Thymus (tissue), 11 donors: Measurements from ENCODE around the gene SMPD1. TPM values are rescaled to one million over a fixed set of nuclear protein-coding genes. Genes with fewer than 3 reads are reported as not detected.

Experiments
- DNase-seq, 9 donors: peaks; one replicate each; pipeline ENCODE4 v3.0.0-alpha.2; 2013; ENCODE audit warnings: low spot score in 9 of 9, low read depth in 6 of 9, missing footprints in 1 of 9
- H3K27ac ChIP-seq, 2 donors: one replicate each; pipeline ENCODE4 v1.5.1; 2013; ENCODE audit warnings: control low read depth in 1 of 2, low read depth in 1 of 2, low read length in 1 of 2, mild to moderate bottlenecking in 1 of 2, moderate library complexity in 1 of 2
- H3K27me3 ChIP-seq, 2 donors: one replicate each; pipeline ENCODE4 v1.5.1; 2013; ENCODE audit warnings: low read length in 1 of 2; ENCODE audit not compliant: control insufficient read depth in 2 of 2, insufficient read depth in 1 of 2
- H3K36me3 ChIP-seq, 2 donors: one replicate each; pipeline ENCODE4 v1.5.1; 2013; ENCODE audit warnings: low read length in 1 of 2, mild to moderate bottlenecking in 1 of 2, moderate library complexity in 1 of 2; ENCODE audit not compliant: control insufficient read depth in 2 of 2, insufficient read depth in 2 of 2
- H3K4me1 ChIP-seq, 2 donors: one replicate each; pipeline ENCODE4 v1.5.1; 2013; ENCODE audit warnings: low read length in 2 of 2; ENCODE audit not compliant: control insufficient read depth in 2 of 2, insufficient read depth in 2 of 2
- H3K4me3 ChIP-seq, 2 donors: one replicate each; pipeline ENCODE4 v1.5.1; 2013; ENCODE audit warnings: low read length in 2 of 2, control low read depth in 1 of 2, mild to moderate bottlenecking in 1 of 2
- H3K9me3 ChIP-seq, 2 donors: one replicate each; pipeline ENCODE4 v1.5.1; 2013; ENCODE audit warnings: low read length in 1 of 2, mild to moderate bottlenecking in 1 of 2; ENCODE audit not compliant: control insufficient read depth in 2 of 2, insufficient read depth in 1 of 2
- WGBS: extraction: QIAGEN DNeasy Blood & Tissue Kit; methylation state at CpG from one replicate; pipeline ENCODE4 v1.1.7; 2013; 5-methylcytosine and 5-hydroxymethylcytosine counted together
- polyA plus RNA-seq: library from polyadenylated mRNA; stranded (reverse); fragments of 200-250 nt; gene quantifications from one replicate; pipeline ENCODE4 v1.2.3, GENCODE V29; 2013
- total RNA-seq: library from RNA; stranded (reverse); fragments of 120-200 nt; gene quantifications from one replicate; pipeline ENCODE4 v1.2.4, GENCODE V29; 2013
- donor health status: healthy.

Gene SMPD1
- total and polyA plus RNA-seq, 2 donors: 17.4 to 68.8 TPM

DNA sequence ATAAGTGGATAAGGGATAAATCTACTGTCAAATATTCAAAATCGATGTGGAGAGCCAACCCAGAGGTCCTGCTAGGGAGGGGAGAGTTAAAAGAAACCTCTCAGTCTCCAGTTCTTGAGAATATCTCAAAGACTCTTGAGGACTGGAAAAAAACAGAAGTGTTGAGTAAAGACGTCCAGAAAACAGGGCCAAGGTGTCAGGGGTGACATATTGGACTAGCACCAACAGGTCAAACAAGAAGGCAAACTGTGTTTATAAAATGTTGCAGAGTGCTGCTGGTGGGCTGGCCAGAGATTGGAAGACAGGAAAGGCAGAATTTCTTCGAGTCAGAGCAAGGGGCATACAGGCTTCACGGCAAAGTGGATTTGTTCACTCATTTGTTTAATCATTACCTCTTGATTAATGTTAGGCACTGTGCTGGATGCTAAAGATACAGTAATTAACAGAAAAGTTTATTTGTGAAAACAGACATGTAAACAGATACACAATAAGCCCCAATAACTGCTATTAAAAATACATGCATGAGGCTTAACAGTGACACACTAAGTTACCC lies 33.7 kb upstream of the SMPD1 start:
- Histone ChIP-seq H3K36me3 (no peaks in the 10 kb centered on the region), H3K27ac (no peak overlapping the region), H3K4me3 (no peak overlapping the region), H3K27me3 (peaks cover 0 to 4% of the 10 kb centered on the region in 2 donors), H3K9me3 (no peaks in the 10 kb centered on the region), H3K4me1 (no peaks in the 10 kb centered on the region)
- DNase-seq: no peak
- WGBS: 91% methylated on average over 4 of the region's 4 CpGs

DNA sequence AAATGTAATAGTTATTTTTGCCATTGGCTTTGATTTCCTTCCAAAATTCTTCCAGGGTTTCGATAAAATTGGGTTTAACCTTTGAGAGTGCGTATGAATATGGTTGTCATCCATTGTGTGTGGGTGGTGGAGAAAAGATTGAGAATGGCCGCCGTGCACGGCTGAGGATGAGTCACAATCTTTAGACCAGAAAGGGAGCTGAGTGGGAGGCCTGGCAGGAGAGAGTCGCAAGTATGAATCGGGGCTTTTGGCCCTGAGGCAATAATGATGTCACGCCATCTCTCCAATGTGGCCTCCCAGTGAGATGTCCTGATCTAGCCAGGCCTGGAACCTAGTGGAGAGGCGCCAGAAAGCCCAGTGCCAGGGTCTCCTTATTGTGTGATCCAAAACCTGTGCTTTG lies 33.1 kb upstream of the SMPD1 start:
- H3K27ac ChIP-seq: no peak overlapping the region
- DNase-seq: no peak
- WGBS: 83% methylated on average over 9 of the region's 9 CpGs

DNA sequence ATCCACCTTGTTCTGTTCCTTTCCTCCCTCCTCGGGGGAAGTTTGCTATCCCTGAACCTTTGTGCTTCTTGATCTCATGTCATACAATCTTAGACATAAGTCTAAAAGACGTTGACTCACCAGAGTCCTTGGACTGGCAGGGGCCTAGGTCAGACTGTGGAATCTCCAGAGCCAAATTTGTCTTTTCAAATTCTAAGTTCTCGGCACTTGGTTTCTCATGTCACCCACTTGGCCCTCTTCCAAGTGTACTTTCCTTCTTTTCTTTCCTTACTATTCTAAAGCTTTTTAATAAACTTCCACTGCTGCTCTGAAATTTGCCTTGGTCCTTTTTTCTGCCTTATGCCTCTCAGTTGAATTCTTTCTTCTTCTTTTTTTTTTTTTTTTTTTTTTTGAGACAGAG lies 30.1 kb upstream of the SMPD1 start:
- Histone ChIP-seq H3K27me3 (no peaks in the 10 kb centered on the region), H3K4me1 (no peaks in the 10 kb centered on the region), H3K36me3 (no peaks in the 10 kb centered on the region), H3K9me3 (no peaks in the 10 kb centered on the region), H3K27ac (no peak overlapping the region), H3K4me3 (no peak overlapping the region)
- WGBS: 91% methylated on average over 3 of the region's 3 CpGs
- DNase-seq: no peak

More for the DNA sequence above, 33.1 kb upstream of the SMPD1 start:
- Histone ChIP-seq H3K27me3 (no peaks in the 10 kb centered on the region), H3K9me3 (no peaks in the 10 kb centered on the region), H3K4me3 (no peak overlapping the region), H3K36me3 (no peaks in the 10 kb centered on the region), H3K4me1 (no peaks in the 10 kb centered on the region)

DNA sequence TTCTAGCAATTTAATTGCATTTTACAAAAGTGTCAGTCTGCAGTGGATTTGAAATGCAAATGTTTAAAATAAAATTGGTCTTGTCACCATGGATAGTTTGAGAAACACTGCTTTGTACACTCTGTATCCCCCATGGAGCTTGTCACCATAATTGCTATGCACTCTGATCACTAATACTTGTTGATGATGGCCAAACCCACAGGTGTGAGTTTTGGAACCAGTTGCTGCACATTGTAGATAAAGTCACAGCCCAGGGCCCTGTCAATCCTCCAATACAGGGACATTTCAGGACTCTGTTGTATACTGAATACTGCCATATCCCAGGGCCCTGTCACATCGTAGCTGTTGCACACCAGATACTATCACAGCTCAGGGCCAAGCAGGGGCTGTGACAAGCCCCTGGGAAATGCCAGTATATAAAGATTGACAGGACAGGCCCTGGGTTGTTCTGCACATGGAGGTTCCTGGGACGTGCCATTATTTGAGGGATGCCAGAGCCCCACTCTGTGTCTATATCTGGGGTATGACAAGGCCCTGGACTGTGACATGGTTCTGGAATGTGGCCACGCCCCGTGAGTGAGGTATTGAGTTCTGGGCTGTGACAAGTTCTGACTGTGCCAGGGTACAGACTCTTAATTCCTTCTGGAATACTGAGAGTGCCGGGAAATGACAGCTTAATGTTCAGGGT lies 27.9 kb upstream of the SMPD1 start:
- 92% methylated on average over 5 of the region's 5 CpGs for WGBS
- no peaks in the 10 kb centered on the region for H3K9me3 ChIP-seq
- H3K4me1 ChIP-seq: no peaks in the 10 kb centered on the region
- no peak overlapping the region for H3K4me3 ChIP-seq
- no peaks in the 10 kb centered on the region for H3K27me3 ChIP-seq
- no peak for DNase-seq
- no peak overlapping the region for H3K27ac ChIP-seq
- no peaks in the 10 kb centered on the region for H3K36me3 ChIP-seq

DNA sequence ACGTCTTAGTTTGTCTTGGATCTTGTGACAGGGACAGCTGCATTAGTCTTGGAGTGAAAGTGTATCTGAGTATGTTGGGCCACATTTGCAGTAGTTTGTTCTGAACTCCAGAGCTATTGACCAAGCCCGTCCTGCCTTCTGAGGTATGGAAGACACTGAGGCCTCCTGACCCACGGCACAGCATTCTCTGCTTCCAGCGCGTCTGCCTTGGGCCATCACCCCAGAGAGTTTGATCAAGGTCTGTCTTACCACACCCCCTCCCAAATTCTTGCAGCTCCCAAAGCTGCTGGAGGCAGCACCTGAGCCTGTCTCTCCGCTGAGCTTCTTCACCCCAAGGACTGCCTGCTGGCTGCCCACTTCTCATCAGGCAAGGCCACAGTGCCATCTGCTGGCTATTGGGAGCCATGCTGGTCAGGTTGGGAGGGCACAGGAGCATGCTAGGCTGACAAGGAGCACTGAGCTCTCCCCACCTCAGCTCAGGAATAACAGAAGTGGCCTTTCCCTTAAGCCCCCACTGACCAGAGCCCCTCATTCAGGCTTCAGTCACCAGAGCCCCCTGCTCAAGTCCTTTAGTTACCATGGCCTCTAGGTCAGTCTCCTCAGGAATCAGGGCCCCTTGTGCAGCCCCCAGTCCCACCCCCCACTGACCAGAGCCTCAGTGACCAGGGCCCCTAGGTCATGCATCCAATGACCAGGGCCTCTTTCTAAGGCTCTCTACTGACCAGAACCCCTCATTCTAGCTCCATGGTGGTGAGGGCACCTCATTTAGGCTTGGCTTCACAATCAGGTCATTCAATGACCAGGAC lies 27.2 kb upstream of the SMPD1 start:
- WGBS: 91% methylated on average over 6 of the region's 6 CpGs
- Histone ChIP-seq H3K9me3 (no peaks in the 10 kb centered on the region), H3K36me3 (no peaks in the 10 kb centered on the region), H3K4me1 (no peaks in the 10 kb centered on the region), H3K27me3 (no peaks in the 10 kb centered on the region), H3K4me3 (no peak overlapping the region), H3K27ac (no peak overlapping the region)
- DNase-seq: peak in 7 of 9 donors; percentile 14 to 71 (median 40)

DNA sequence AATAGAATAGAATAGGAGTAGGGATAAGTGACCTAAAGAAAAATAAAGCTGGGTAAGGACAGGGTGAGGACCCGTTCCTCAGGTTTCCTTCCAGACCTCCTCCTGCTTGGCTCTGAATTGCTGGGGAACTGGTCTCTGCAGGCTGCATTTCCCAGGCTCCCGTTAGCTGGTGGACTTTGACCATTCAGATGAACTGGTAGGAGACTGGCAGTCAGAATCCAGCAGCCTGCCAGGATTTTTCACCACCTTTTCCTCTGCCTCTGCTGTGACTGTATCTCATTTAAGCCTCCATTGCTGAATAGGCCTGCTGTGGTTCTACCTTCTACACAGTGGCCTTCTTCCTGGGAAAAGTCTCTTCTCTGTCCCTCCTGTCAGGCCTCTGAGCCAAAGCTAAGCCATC lies 24.6 kb upstream of the SMPD1 start:
- Histone ChIP-seq H3K4me3 (no peak overlapping the region), H3K9me3 (no peaks in the 10 kb centered on the region), H3K4me1 (no peaks in the 10 kb centered on the region), H3K36me3 (no peaks in the 10 kb centered on the region), H3K27me3 (no peaks in the 10 kb centered on the region), H3K27ac (no peak overlapping the region)
- 95% methylated on average over 2 of the region's 2 CpGs for whole genome bisulfite sequencing
- DNase-seq: no peak

DNA sequence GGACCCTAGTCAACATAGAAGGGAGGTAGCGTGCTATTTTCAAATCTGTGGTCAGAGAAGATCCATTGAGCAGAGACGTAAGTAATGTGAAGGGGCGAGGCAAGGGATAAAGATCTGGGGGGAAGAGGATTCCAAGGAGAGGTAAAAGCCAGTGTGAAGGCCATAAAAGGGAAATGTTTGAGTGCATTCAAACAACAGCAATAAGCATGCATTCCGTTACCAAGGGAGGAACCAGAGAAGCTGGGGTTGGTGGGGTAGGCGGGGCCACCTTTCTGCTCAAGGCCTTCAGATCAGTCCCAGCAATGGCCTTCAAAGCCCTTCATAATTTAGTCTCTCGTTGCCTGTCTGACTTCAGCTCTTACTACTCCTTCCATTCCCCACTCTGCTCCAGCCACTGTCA lies 18.4 kb upstream of the SMPD1 start:
- no peaks in the 10 kb centered on the region for H3K27me3 ChIP-seq
- H3K4me3 ChIP-seq: no peak overlapping the region
- no peaks in the 10 kb centered on the region for H3K36me3 ChIP-seq
- 98% methylated on average over 6 of the region's 6 CpGs for WGBS
- no peaks in the 10 kb centered on the region for H3K4me1 ChIP-seq
- no peaks in the 10 kb centered on the region for H3K9me3 ChIP-seq
- DNase-seq: no peak
- H3K27ac ChIP-seq: no peak overlapping the region

DNA sequence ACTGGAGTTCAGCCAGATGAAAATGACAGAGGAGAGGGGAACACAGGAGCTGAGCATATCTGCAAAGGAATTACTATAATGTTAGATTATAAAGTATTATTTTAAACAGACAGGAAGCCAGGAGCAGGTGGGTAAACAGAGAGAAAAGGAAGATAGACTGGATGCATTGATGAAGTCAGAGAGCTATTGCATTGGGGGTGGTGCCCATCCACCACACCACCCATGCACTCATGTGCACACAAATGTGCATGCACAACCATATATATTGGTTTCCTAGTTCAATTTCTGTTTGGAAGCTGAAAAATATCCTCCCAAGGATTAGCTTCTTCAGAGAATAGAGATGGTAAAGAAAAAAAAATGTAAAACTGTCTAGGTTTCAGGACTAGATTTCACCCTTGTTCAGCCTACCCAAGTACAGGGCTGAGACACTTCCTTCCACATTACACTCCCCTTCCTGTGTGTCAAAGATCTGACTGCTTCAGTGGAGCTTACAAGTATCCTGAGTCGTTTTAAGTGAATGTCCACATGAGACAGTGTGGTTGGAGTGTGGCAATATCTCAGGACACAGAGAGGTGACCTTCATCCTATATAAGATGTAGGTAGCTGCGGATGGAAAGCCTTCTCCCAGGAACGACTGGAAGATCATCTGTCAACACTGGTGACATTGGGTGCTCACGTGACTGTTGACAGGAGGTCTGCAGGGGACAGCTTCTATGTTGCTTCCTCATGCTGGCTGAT lies 12.2 kb upstream of the SMPD1 start:
- Histone ChIP-seq H3K27ac (peak overlapping the region; percentile 19 to 52), H3K9me3 (no peaks in the 10 kb centered on the region), H3K36me3 (no peaks in the 10 kb centered on the region), H3K4me1 (peaks cover 0 to 15% of the 10 kb centered on the region in 2 donors), H3K27me3 (no peaks in the 10 kb centered on the region), H3K4me3 (no peak overlapping the region)
- DNase-seq: peak in 2 of 9 donors; percentile 47 to 70
- WGBS: 22% methylated on average over 4 of the region's 4 CpGs

DNA sequence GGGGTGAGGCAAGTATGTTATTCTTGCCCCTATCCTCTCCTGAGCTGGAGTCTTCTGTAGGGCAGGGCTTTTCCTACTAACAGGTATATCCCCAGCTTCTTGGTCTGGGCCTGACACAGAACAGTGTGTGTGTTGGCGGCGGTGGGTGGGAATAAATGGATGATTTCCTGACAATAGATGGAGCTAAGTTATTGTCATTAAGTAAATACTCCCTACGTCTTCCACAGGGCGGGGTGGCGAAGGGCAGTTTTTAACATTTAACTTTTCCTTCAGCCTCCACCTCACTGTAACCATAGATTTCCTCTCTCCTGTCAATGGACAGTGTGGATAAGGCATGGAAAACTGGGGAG lies 11.7 kb upstream of the SMPD1 start:
- WGBS: 88% methylated on average over 5 of the region's 5 CpGs
- no peaks in the 10 kb centered on the region for H3K9me3 ChIP-seq
- H3K27ac ChIP-seq: peak overlapping the region; percentile 19 to 52
- no peaks in the 10 kb centered on the region for H3K27me3 ChIP-seq
- no peaks in the 10 kb centered on the region for H3K36me3 ChIP-seq
- peaks cover 0 to 15% of the 10 kb centered on the region in 2 donors for H3K4me1 ChIP-seq
- DNase-seq: no peak
- H3K4me3 ChIP-seq: no peak overlapping the region
